Uterus (tissue), 2 donors: ENCODE measurements around the gene COL18A1.

Experiments used
- POLR2A ChIP-seq, 2 donors: fragments of 450-650 bp; IDR thresholded peaks; one replicate each; pipeline ENCODE4 v1.6.1; 2016; ENCODE audit warnings: antibody characterized with exemption in 2 of 2, mild to moderate bottlenecking in 1 of 2, moderate library complexity in 1 of 2
- TF ChIP-seq, protein P1 (sequence below), 4 experiments: fragments of 200-600 bp in 2 of 4; fragments of 450-650 bp in 2 of 4; sonication (generic) in 2 of 4; IDR thresholded peaks; one replicate each; pipeline ENCODE4 v1.5.1; 2016 to 2019; ENCODE audit warnings: antibody characterized with exemption in 4 of 4, mild to moderate bottlenecking in 2 of 4, moderate library complexity in 1 of 4

DNA sequence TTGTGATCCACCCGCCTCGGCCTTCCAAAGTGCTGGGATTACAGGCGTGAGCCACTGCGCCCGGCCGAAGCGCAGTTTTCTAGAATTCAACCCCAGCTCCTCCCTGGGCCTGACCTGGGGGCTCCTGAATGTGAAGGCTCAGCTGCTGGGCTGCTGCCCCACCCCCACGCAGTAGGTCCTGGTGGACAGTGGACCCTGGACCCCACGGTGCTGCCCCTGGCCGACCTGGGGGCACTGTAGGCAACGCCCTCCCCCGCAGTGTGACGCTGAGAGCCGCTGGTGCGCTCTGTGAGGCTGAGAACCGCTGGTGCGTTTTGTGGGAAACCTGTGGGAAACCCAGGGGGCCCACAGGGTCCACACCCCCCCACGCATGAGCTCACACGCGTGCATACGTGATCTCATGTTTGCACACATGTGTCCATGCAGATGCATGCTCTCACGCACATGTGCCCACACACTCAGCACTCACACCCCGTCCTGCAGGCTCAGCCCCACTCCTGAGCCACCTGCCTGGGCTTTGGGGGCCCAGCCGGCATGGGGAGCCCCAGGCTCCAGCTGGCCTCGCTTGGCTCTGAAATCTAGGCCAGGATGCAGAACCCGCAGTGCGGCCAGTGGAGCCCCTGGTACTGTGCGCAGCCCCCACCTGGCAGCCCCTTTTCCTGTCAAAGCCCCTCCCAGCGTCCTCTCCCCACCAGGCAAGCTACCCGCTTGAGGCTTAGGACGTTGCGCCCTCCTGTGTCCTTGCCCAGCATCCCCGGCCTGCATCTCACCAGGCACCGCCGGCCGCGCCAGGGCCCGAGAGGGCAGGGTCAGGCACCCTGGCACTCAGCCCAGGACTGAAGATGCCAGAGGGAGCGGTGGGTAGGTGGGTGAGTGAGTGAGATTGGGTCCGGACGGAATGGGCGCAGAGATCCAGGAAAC is 67.7 kb downstream of the COL18A1 start:
- TF ChIP-seq, protein P1, sequence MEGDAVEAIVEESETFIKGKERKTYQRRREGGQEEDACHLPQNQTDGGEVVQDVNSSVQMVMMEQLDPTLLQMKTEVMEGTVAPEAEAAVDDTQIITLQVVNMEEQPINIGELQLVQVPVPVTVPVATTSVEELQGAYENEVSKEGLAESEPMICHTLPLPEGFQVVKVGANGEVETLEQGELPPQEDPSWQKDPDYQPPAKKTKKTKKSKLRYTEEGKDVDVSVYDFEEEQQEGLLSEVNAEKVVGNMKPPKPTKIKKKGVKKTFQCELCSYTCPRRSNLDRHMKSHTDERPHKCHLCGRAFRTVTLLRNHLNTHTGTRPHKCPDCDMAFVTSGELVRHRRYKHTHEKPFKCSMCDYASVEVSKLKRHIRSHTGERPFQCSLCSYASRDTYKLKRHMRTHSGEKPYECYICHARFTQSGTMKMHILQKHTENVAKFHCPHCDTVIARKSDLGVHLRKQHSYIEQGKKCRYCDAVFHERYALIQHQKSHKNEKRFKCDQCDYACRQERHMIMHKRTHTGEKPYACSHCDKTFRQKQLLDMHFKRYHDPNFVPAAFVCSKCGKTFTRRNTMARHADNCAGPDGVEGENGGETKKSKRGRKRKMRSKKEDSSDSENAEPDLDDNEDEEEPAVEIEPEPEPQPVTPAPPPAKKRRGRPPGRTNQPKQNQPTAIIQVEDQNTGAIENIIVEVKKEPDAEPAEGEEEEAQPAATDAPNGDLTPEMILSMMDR (IDR thresholded peaks at IDR 0.05), result no peak
- no peak for TF ChIP-seq POLR2A (IDR thresholded peaks at IDR 0.05)
